Smooth muscle cell (in vitro differentiated cells): ENCODE measurements around the gene MFAP4. TPM values are rescaled to one million over a fixed set of nuclear protein-coding genes. Genes with fewer than 3 reads are reported as not detected.

Source experiments
- DNase-seq: peaks from one replicate; lab custom pipeline; 2025; ENCODE audit not compliant: unreplicated experiment; lab: John Stamatoyannopoulos, UW
- H2AFZ ChIP-seq: fragments of 200-600 bp; sonication (generic); 2 replicates; pipeline ENCODE4 v1.6.0; 2016; ENCODE audit warnings: antibody characterized with exemption, low read depth, mild to moderate bottlenecking
- H3F3A ChIP-seq: fragments of 200-600 bp; sonication (generic); 2 replicates; pipeline ENCODE4 v1.6.0; 2017; ENCODE audit warnings: antibody characterized with exemption, low read depth
- H3K27ac ChIP-seq: fragments of 200-600 bp; sonication (generic); 2 replicates; pipeline ENCODE4 v1.5.1; 2016; ENCODE audit warnings: low read depth, mild to moderate bottlenecking
- H3K27me3 ChIP-seq: fragments of 200-600 bp; sonication (generic); 2 replicates; pipeline ENCODE4 v1.6.1; 2016; ENCODE audit warnings: low read depth, mild to moderate bottlenecking
- H3K36me3 ChIP-seq: fragments of 200-600 bp; sonication (generic); 2 replicates; pipeline ENCODE4 v1.5.1; 2016; ENCODE audit warnings: low read depth
- H3K4me1 ChIP-seq: fragments of 200-600 bp; sonication (generic); 2 replicates; pipeline ENCODE4 v1.5.1; 2016; ENCODE audit warnings: low read depth
- H3K4me2 ChIP-seq: fragments of 200-600 bp; sonication (generic); 2 replicates; pipeline ENCODE4 v1.6.0; 2016; ENCODE audit warnings: mild to moderate bottlenecking
- H3K4me3 ChIP-seq: fragments of 200-600 bp; sonication (generic); 2 replicates; pipeline ENCODE4 v1.5.1; 2016; ENCODE audit warnings: mild to moderate bottlenecking
- H3K79me2 ChIP-seq: fragments of 200-600 bp; sonication (generic); 2 replicates; pipeline ENCODE4 v1.6.0; 2016; ENCODE audit warnings: low read depth, mild to moderate bottlenecking
- H3K9ac ChIP-seq: fragments of 200-600 bp; sonication (generic); 2 replicates; pipeline ENCODE4 v1.6.0; 2016; ENCODE audit warnings: low read depth
- H3K9me3 ChIP-seq: fragments of 200-600 bp; sonication (generic); replicated peaks from 2 replicates; pipeline ENCODE4 v1.5.1; 2016; ENCODE audit warnings: low read depth
- H4K20me1 ChIP-seq: fragments of 200-600 bp; sonication (generic); 2 replicates; pipeline ENCODE4 v1.6.0; 2016; ENCODE audit warnings: low read depth
- WGBS: methylation state at CpG from one replicate; pipeline ENCODE4 v1.1.7; 2016; ENCODE audit warnings: low lambda C conversion rate; 5-methylcytosine and 5-hydroxymethylcytosine counted together
- polyA plus RNA-seq: library from polyadenylated mRNA; unstranded; fragments of >200 nt; fragmentation: Nextera tagmentation; extraction: Ambion mirVana; gene quantifications from 2 replicates; pipeline ENCODE4 v1.2.1, GENCODE V29; 2016
- total RNA-seq: library from RNA; depleted of rRNA; stranded (reverse); fragments of >200 nt; gene quantifications from 2 replicates; pipeline ENCODE4 v1.2.3, GENCODE V29; 2014
- TF ChIP-seq, protein P1 (sequence below): fragments of 200-600 bp; sonication (generic); IDR thresholded peaks from 2 replicates; pipeline ENCODE4 v1.5.1; 2017; ENCODE audit warnings: borderline replicate concordance, mild to moderate bottlenecking, antibody characterized with exemption; ENCODE audit not compliant: insufficient read depth, poor library complexity, severe bottlenecking

MFAP4 gene
- total and polyA plus RNA-seq, 2 experiments from 2014 or later: 580 to 1,738 TPM

- Histone ChIP-seq H3F3A (peaks cover 9% of the 10 kb centered on the region), H3K79me2 (no peaks in the 10 kb centered on the region), H3K27me3 (no peaks in the 10 kb centered on the region), H3K9ac (no peak overlapping the region), H3K4me2 (peak overlapping the region; percentile 4), H3K4me3 (no peak overlapping the region), H3K36me3 (no peaks in the 10 kb centered on the region), H2AFZ (no peak overlapping the region), H4K20me1 (no peaks in the 10 kb centered on the region), H3K27ac (peak overlapping the region; percentile 50), H3K9me3 (no peaks in the 10 kb centered on the region), H3K4me1 (peaks cover 10% of the 10 kb centered on the region)
- TF ChIP-seq, protein P1, sequence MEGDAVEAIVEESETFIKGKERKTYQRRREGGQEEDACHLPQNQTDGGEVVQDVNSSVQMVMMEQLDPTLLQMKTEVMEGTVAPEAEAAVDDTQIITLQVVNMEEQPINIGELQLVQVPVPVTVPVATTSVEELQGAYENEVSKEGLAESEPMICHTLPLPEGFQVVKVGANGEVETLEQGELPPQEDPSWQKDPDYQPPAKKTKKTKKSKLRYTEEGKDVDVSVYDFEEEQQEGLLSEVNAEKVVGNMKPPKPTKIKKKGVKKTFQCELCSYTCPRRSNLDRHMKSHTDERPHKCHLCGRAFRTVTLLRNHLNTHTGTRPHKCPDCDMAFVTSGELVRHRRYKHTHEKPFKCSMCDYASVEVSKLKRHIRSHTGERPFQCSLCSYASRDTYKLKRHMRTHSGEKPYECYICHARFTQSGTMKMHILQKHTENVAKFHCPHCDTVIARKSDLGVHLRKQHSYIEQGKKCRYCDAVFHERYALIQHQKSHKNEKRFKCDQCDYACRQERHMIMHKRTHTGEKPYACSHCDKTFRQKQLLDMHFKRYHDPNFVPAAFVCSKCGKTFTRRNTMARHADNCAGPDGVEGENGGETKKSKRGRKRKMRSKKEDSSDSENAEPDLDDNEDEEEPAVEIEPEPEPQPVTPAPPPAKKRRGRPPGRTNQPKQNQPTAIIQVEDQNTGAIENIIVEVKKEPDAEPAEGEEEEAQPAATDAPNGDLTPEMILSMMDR: no peak
- no peak for DNase-seq
- 100% methylated on average over 3 of the region's 3 CpGs for WGBS
Measured at GRCh38 chr17:19409066-19409465, 22.1 kb upstream of the MFAP4 start.

DNA sequence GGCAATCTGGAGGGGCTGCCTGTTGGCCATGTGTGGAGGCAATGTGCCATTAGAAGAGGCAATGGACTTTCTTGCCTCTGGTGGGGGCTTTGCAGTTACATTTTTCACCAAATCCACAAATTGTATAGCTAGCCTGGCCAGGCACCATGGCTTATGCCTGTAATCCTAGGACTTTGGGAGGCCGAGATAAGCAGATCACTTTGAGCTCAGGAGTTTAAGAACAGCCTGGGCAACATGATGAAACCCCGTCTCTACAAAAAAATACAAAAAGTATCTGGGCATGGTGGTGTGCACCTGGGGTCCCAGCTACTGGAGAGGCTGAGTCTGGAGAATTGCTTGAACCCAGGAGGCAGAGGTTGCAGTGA is 21.3 kb upstream of the MFAP4 start:
- DNase-seq: no peak
- TF ChIP-seq, protein P1: no peak
- Histone ChIP-seq H3K27ac (peak overlapping the region; percentile 3), H3K9me3 (no peaks in the 10 kb centered on the region), H4K20me1 (no peaks in the 10 kb centered on the region), H3K9ac (no peak overlapping the region), H3K27me3 (no peaks in the 10 kb centered on the region), H3K4me2 (no peak overlapping the region), H3F3A (peaks cover 9% of the 10 kb centered on the region), H3K4me3 (no peak overlapping the region), H3K4me1 (peaks cover 10% of the 10 kb centered on the region), H2AFZ (no peak overlapping the region), H3K79me2 (no peaks in the 10 kb centered on the region), H3K36me3 (no peaks in the 10 kb centered on the region)
- 3% methylated on average over 2 of the region's 2 CpGs for WGBS

GRCh38 chr17:19407601-19408345 is 20.8 kb upstream of the MFAP4 start:
- Histone ChIP-seq H3K36me3 (no peaks in the 10 kb centered on the region), H2AFZ (no peak overlapping the region), H3K4me3 (no peak overlapping the region), H3F3A (peaks cover 9% of the 10 kb centered on the region), H4K20me1 (no peaks in the 10 kb centered on the region), H3K9me3 (no peaks in the 10 kb centered on the region), H3K9ac (no peak overlapping the region), H3K27ac (peak overlapping the region; percentile 3), H3K27me3 (no peaks in the 10 kb centered on the region), H3K79me2 (no peaks in the 10 kb centered on the region), H3K4me2 (no peak overlapping the region), H3K4me1 (peaks cover 10% of the 10 kb centered on the region)
- DNase-seq: no peak
- WGBS: 93% methylated on average over 10 of the region's 10 CpGs
- TF ChIP-seq, protein P1: no peak

- DNase-seq: no peak
- H4K20me1 ChIP-seq: no peaks in the 10 kb centered on the region
- no peak overlapping the region for H3K4me2 ChIP-seq
- H3K9me3 ChIP-seq: no peaks in the 10 kb centered on the region
- no peak overlapping the region for H3K4me3 ChIP-seq
- peaks cover 15% of the 10 kb centered on the region for H3F3A ChIP-seq
- H3K79me2 ChIP-seq: no peaks in the 10 kb centered on the region
- TF ChIP-seq, protein P1: no peak
- H3K27me3 ChIP-seq: no peaks in the 10 kb centered on the region
- peaks cover 3% of the 10 kb centered on the region for H3K4me1 ChIP-seq
- no peaks in the 10 kb centered on the region for H3K36me3 ChIP-seq
- 96% methylated on average over 5 of the region's 5 CpGs for WGBS
- H3K27ac ChIP-seq: no peak overlapping the region
- no peak overlapping the region for H2AFZ ChIP-seq
- no peak overlapping the region for H3K9ac ChIP-seq
Measured at GRCh38 chr17:19405114-19405513, 18.1 kb upstream of the MFAP4 start.
